HEK293 (cell line): ENCODE data around the gene KIF5A.

Source experiments
- CTCF ChIA-PET: fragments of 350-600 bp; formaldehyde crosslinking; extraction: SDS; loops from one replicate; lab custom pipeline; 2021; ENCODE audit warnings: antibody characterized with exemption; lab: Yijun Ruan, JAX
- POLR2A ChIA-PET: fragments of 300-600 bp; formaldehyde crosslinking; extraction: SDS; loops from one replicate; lab custom pipeline; 2020; ENCODE audit warnings: antibody characterized with exemption, inconsistent platforms; lab: Yijun Ruan, JAX
- H3K27ac ChIP-seq: fragments of 200-500 bp; sonication (Bioruptor generic); 2 replicates; pipeline ENCODE4 v1.5.1; 2014; ENCODE audit warnings: low read depth, low read length, control low read depth, inconsistent platforms; ENCODE audit errors: extremely low read depth
- H3K36me3 ChIP-seq, 2 experiments: fragments of 200-500 bp in 1 of 2; sonication (Bioruptor generic) in 1 of 2; 1 replicate in 1 of 2; 2 replicates in 1 of 2; pipeline ENCODE4 v1.5.1; 2014 to 2017; ENCODE audit warnings: inconsistent platforms in 2 of 2, low read length in 2 of 2; ENCODE audit not compliant: control insufficient read depth in 2 of 2, insufficient read depth in 1 of 2
- H3K4me1 ChIP-seq: fragments of 200-500 bp; sonication (Bioruptor generic); 2 replicates; pipeline ENCODE4 v1.5.1; 2014; ENCODE audit warnings: mild to moderate bottlenecking, low read length, inconsistent platforms; ENCODE audit not compliant: control insufficient read depth, insufficient read depth
- H3K4me3 ChIP-seq: 2 replicates; pipeline ENCODE4 v1.5.1; 2011; ENCODE audit warnings: low read depth, mild to moderate bottlenecking, control low read depth, low read length, moderate library complexity
- H3K9me3 ChIP-seq: fragments of 200-500 bp; sonication (Bioruptor generic); 2 replicates; pipeline ENCODE4 v1.5.1; 2014; ENCODE audit warnings: low read depth, low read length, inconsistent platforms; ENCODE audit not compliant: control insufficient read depth, insufficient read depth
- GLI4 ChIP-seq: fragments of 450-650 bp; formaldehyde crosslinking; IDR thresholded peaks from 2 replicates; pipeline ENCODE4 v1.5.1; 2016; ENCODE audit warnings: missing biosample characterization, missing genetic modification characterization
- INSM2 ChIP-seq: fragments of 450-650 bp; formaldehyde crosslinking; IDR thresholded peaks from 2 replicates; pipeline ENCODE4 v1.5.1; 2016; ENCODE audit warnings: missing biosample characterization, missing genetic modification characterization
- KLF1 ChIP-seq: fragments of 450-650 bp; formaldehyde crosslinking; IDR thresholded peaks from 2 replicates; pipeline ENCODE4 v1.5.1; 2016; ENCODE audit warnings: missing biosample characterization, missing genetic modification characterization
- PATZ1 ChIP-seq: fragments of 450-650 bp; formaldehyde crosslinking; IDR thresholded peaks from 2 replicates; pipeline ENCODE4 v1.5.1; 2016; ENCODE audit warnings: missing biosample characterization, missing genetic modification characterization
- ZNF112 ChIP-seq: fragments of 450-650 bp; formaldehyde crosslinking; IDR thresholded peaks from 2 replicates; pipeline ENCODE4 v1.5.0; 2017; ENCODE audit warnings: missing biosample characterization, missing genetic modification characterization
- ZNF132 ChIP-seq: fragments of 450-650 bp; formaldehyde crosslinking; IDR thresholded peaks from 2 replicates; pipeline ENCODE4 v1.5.1; 2017; ENCODE audit warnings: missing biosample characterization, missing genetic modification characterization, borderline replicate concordance
- ZNF184 ChIP-seq: fragments of 450-650 bp; IDR thresholded peaks from 2 replicates; pipeline ENCODE4 v1.5.1; 2018; ENCODE audit warnings: missing biosample characterization, mild to moderate bottlenecking, missing genetic modification characterization
- ZNF211 ChIP-seq: fragments of 450-650 bp; formaldehyde crosslinking; IDR thresholded peaks from 2 replicates; pipeline ENCODE4 v1.5.1; 2016; ENCODE audit warnings: low read depth, missing biosample characterization, missing genetic modification characterization
- ZNF341 ChIP-seq: fragments of 450-650 bp; formaldehyde crosslinking; IDR thresholded peaks from 2 replicates; pipeline ENCODE4; 2016; ENCODE audit warnings: low read depth, missing biosample characterization, missing genetic modification characterization
- ZNF416 ChIP-seq: fragments of 450-650 bp; formaldehyde crosslinking; IDR thresholded peaks from 2 replicates; pipeline ENCODE4 v1.5.1; 2016; ENCODE audit warnings: missing biosample characterization, missing genetic modification characterization
- ZNF433 ChIP-seq: fragments of 450-650 bp; formaldehyde crosslinking; IDR thresholded peaks from 2 replicates; pipeline ENCODE4 v1.5.1; 2016; ENCODE audit warnings: missing biosample characterization, missing genetic modification characterization, low read depth
- ZNF510 ChIP-seq: fragments of 450-650 bp; formaldehyde crosslinking; IDR thresholded peaks from 2 replicates; pipeline ENCODE4 v1.5.1; 2018; ENCODE audit warnings: mild to moderate bottlenecking, missing genetic modification characterization, missing biosample characterization; ENCODE audit not compliant: insufficient replicate concordance
- ZNF555 ChIP-seq: fragments of 450-650 bp; formaldehyde crosslinking; conservative IDR thresholded peaks from 2 replicates; pipeline ENCODE4 v1.5.1; 2017; ENCODE audit warnings: missing biosample characterization, mild to moderate bottlenecking, missing genetic modification characterization, inconsistent platforms
- ZNF624 ChIP-seq: fragments of 450-650 bp; formaldehyde crosslinking; IDR thresholded peaks from 2 replicates; pipeline ENCODE4 v1.5.1; 2017; ENCODE audit warnings: missing biosample characterization, missing genetic modification characterization
- ZNF626 ChIP-seq: fragments of 450-650 bp; sonication (Bioruptor Pico); formaldehyde crosslinking; IDR thresholded peaks from 2 replicates; pipeline ENCODE4 v1.5.1; 2018; ENCODE audit warnings: missing biosample characterization, missing genetic modification characterization, inconsistent platforms
- ZNF658 ChIP-seq: fragments of 450-650 bp; formaldehyde crosslinking; IDR thresholded peaks from 2 replicates; pipeline ENCODE4; 2016; ENCODE audit warnings: missing biosample characterization, missing genetic modification characterization
- ZNF677 ChIP-seq: fragments of 450-650 bp; IDR thresholded peaks from 2 replicates; pipeline ENCODE4 v1.5.0; 2018; ENCODE audit warnings: missing biosample characterization, mild to moderate bottlenecking, missing genetic modification characterization, moderate library complexity
- ZNF791 ChIP-seq: fragments of 450-650 bp; formaldehyde crosslinking; IDR thresholded peaks from 2 replicates; pipeline ENCODE4 v1.5.1; 2016; ENCODE audit warnings: missing biosample characterization, missing genetic modification characterization
- ZSCAN5A ChIP-seq: fragments of 450-650 bp; formaldehyde crosslinking; IDR thresholded peaks from 2 replicates; pipeline ENCODE4 v1.5.1; 2016; ENCODE audit warnings: missing biosample characterization, missing genetic modification characterization
- TF ChIP-seq, protein P1 (sequence below): fragments of 450-650 bp; formaldehyde crosslinking; IDR thresholded peaks from 2 replicates; pipeline ENCODE4 v1.5.1; 2016; ENCODE audit warnings: missing biosample characterization, missing genetic modification characterization

The KIF5A gene

DNA sequence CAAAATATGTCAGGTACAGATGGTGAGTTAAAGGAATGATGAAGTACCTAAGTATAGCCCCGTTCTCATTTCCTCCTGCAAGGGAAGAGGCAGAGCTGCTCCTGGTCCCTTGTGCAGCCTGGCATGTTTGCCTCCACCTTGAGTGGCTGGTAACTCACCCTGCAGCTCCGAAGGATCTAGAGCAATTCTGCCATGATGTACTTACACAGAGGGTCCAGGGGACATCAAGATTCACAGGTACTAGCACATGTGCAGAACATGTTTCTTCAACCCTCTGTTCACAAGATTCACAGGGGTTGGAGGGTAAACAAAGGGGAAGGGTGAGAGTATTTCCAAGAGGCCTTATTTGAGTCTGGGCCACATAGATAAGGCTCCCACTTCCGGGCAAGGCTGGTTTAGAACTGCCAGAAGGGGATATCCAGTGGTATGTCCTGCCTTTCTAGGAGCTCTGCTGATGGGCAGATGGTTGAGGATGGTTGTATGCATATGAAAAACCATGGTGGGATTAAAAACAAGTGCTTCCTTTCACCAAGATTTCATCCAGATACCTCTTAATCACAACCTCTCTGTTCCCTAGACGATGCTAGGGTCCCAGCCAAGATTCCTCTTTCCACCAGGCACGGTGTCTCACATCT is 10.6 kb upstream of the KIF5A start:
- TF ChIP-seq PATZ1 (tag by site-specific recombination) (no peak), ZNF658 (tag by site-specific recombination) (no peak), ZNF510 (tag by site-specific recombination) (no peak), ZNF112 (tag by site-specific recombination) (no peak), ZNF211 (tag by site-specific recombination) (no peak), ZNF416 (tag by site-specific recombination) (no peak), ZNF341 (no peak), KLF1 (no peak), INSM2 (no peak), ZNF626 (tag by site-specific recombination) (no peak), ZNF433 (tag by site-specific recombination) (no peak), ZNF555 (no peak), ZNF624 (no peak)
- no peak overlapping the region for H3K27ac ChIP-seq
- no peaks in the 10 kb centered on the region for H3K9me3 ChIP-seq
- no peaks in the 10 kb centered on the region for H3K4me1 ChIP-seq
- H3K4me3 ChIP-seq = no peak overlapping the region
- ChIA-PET CTCF (no interaction called here), POLR2A (interaction anchor here (1.6 to 2.7 kb wide), 3 partner anchors 8 to 18 kb away, joined by 3 to 16 read pairs (median 10); partner anchors contain the start of gene DCTN2)
- H3K36me3 ChIP-seq = peaks cover 5 to 88% of the 10 kb centered on the region in 2 experiments; a peak in 2 of 3 replicates

GRCh38 chr12:57541001-57541400 is 8.8 kb upstream of the KIF5A start:
- TF ChIP-seq ZNF791 (tag by site-specific recombination) (no peak), GLI4 (tag by site-specific recombination) (no peak), ZSCAN5A (tag by site-specific recombination) (no peak), ZNF624 (no peak), ZNF184 (tag by site-specific recombination) (no peak), ZNF677 (tag by site-specific recombination) (no peak), ZNF132 (no peak)
- TF ChIP-seq, protein P1, sequence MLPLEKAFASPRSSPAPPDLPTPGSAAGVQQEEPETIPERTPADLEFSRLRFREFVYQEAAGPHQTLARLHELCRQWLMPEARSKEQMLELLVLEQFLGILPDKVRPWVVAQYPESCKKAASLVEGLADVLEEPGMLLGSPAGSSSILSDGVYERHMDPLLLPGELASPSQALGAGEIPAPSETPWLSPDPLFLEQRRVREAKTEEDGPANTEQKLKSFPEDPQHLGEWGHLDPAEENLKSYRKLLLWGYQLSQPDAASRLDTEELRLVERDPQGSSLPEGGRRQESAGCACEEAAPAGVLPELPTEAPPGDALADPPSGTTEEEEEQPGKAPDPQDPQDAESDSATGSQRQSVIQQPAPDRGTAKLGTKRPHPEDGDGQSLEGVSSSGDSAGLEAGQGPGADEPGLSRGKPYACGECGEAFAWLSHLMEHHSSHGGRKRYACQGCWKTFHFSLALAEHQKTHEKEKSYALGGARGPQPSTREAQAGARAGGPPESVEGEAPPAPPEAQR (tag by site-specific recombination) = no peak
- TF ChIP-seq, all 188 proteins: peak for 0
- Histone ChIP-seq H3K9me3 (no peaks in the 10 kb centered on the region), H3K4me3 (no peak overlapping the region), H3K27ac (no peak overlapping the region), H3K4me1 (peaks cover 3% of the 10 kb centered on the region), H3K36me3 (peaks cover 4 to 84% of the 10 kb centered on the region in 2 experiments; a peak in 2 of 3 replicates)
- CTCF ChIA-PET = interaction anchor here (1.5 to 1.6 kb wide), 2 partner anchors 43 to 82 kb away, joined by 3 to 5 read pairs; no protein-coding TSS in a partner anchor
- POLR2A ChIA-PET = interaction anchor here (1.3 to 2.3 kb wide), 3 partner anchors 8 to 20 kb away, joined by 3 to 10 read pairs (median 3); no protein-coding TSS in a partner anchor
